Activated CD8-positive, alpha-beta memory T cell treated with anti-CD3 and anti-CD28 coated beads, Interleukin-2, amount 50 U/mL, for 1 hour (primary cell): Measurements from ENCODE around the gene ECM1.

Experiments
- DNase-seq: peaks from one replicate; pipeline ENCODE4 v3.0.0-alpha.2; 2020; ENCODE audit errors: extremely low read depth

The ECM1 gene

DNA sequence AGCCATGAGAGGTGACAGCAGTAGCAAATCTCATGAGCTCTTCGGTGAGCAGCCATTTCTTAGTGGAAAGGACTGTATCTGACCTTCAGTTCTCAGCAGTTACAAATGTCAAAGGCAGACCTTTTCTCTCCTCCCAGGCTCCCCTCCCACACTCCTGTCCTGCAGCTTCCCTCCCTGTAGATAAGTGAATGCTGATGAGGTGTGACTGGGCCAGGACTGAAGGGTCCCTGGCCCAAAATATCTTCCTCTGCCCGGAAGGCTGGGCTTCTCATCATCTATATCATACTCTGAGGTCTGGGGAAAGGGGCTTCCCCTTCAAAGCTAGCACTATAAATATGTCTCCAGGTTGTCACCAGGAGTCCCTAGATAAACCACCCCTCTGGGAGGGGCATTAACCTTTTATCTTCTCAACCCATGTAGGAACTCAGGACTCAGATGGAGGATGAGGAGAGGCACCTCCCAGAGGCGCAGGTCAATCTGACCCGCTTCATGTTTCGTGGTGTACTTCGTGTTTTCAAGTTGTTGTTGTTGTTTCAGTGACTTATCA is 37.6 kb downstream of the ECM1 start:
- no peak for DNase-seq

DNA sequence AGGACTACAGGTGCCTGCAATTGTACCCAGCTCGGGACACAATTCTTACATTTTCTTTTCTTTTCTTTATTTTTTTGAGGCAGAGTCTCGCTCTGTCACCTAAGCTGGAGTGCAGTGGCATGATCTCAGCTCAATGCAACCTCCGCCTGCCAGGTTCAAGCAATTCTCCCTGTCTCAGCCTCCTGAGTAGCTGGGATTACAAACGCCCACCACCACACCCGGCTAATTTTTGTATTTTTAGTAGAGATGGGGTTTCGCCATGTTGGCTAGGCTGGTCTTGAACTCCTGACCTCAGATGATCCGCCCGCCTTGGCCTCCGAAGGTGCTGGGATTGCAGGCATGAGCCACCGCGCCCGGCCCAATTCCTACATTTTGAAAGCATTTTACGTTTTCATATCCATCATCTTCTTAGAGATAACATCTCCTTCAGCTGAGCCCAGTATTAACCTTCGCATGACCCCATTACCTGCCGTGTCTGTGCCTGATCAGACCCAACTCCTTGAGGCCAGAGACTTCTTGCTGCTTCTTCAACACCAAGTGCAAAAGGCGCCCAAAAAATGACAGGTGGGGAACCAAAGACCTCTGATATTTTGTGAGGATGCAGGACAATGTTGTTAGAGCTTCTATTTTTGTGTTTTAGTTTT is 38.5 kb downstream of the ECM1 start:
- DNase-seq: no peak

DNA sequence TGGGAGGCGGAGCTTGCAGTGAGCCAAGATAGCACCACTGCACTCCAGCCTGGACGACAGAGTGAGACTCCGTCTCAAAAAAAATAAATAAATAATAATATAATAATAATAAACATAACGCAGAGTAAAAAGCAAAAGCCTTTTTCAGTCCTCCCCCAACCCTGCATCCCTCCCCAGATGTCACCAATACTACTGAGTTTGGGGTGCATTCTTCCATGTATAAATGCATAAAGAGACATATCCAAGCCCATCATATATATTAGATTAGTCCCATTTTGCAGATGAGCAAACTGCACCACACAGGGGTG is 40.4 kb downstream of the ECM1 start:
- DNase-seq: no peak

DNA sequence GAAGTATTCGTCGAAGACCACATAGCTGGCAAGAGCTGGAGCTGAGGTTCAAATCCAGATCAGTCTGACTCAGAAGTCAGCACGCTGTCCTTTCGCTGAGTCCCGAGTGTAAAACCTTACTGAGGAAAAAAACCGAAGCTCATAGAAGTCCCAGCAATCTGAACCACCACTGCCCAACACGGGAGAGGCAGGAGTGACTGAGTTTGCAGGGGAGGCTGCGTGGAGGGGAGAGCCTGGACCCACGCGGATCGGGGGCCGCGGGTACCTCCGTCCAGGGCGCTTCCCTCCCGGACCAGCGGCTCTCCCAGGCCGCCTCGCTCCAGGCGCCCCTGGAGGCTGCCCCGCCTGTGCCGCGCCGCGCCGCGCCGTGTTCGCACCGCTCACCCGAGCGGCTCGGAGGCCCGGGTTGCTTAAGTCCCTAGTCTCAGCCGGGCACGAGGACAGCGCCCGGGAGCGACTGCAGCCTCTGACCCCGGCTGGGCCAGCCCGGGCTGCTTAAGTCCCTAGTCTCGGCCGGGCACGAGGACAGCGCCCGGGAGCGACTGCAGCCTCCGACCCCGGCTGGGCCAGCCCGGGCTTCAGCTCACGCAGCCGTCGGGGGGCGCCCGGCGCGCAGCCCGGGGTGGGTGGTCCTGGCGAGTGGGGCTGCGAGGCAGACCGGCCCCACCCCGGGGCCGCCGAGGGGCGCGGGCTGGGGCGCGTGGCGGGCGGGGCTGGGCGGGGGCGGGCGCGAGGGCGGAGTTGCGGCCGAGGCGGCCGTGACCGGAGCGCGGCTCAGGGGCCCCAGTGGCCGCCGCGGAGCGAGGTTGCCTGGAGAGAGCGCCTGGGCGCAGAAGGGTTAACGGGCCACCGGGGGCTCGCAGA is 41.0 kb downstream of the ECM1 start, which contains the start of gene ADAMTSL4:
Gene ADAMTSL4 (plus strand): TSS at position 777 of the 864 bp plus-strand sequence. CDS start 2,881 bp downstream, outside the sequence.
- DNase-seq: no peak

DNA sequence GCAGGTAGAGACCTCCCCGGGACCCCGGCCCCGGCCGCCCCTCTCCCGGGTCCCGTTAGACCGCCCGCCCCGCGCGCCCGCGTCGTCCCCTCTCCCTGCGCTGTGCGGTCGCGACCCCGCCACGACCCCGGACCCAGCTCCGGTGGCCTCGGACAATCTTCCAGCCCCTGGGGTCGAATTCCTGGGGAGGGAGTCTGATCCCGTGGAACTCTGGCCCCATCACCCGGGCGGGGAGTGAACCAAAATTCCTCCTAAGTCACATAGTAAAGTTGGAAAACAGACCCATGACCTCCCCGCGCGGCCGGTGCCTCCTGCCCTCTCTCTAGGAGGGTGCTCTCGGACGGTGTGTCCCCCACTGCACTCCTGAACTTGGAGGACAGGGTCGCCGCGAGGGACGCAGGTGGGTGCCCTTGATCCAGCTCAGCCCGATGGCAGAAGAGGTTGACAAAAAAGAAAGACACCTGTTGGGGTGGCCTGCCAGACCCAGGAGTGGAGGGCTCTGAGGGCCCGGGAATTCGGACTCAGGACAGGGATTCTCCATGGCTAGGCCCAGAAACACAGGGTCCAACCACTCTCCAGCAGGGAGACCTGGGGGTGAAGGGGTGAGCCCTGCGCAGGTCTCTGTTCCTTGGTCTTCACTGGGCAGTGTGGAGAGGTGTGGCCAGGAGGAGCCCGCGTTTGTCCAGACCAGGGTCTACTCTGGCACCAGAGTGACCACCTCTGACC is 41.8 kb downstream of the ECM1 start:
- no peak for DNase-seq

DNA sequence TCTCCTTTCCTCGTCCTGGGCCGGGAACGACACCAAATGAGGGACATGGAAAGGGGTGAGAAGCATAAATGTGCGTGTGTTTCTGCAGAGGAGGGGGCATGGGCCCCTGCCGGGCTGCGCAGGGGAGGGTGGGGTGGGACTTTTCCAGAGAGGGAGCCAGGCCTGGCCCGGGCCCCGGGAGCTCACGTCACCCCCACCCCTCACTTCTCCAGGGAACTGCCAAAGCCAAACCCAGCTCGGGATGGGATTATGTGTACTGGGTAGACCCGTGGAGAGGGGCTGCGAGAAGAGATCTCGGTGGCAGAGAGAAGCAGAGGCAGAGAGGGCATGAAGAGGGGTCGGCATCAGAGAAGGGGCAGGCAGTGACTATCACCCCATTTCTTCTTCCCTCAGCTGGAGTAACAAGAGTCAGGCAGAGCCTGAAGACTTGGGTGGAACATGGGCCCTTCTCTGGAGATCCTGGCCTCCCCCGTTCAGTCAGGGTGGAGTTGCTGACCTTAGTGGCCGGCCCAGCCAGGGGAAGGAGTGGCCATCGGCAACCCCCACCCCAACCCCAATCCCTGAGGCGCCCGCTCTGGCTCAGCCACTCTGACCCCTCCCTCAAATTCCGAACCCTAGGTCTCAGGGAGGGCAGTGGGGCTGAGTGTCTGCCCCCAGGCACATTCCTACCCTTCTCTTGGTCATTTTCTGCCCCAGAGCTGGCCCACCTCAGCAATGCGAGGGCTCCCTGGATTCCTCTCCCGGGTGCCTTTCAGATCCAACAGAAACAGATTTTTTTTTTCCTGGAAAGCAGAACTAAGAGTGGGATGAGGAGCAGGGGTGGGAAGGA is 42.5 kb downstream of the ECM1 start:
- no peak for DNase-seq

DNA sequence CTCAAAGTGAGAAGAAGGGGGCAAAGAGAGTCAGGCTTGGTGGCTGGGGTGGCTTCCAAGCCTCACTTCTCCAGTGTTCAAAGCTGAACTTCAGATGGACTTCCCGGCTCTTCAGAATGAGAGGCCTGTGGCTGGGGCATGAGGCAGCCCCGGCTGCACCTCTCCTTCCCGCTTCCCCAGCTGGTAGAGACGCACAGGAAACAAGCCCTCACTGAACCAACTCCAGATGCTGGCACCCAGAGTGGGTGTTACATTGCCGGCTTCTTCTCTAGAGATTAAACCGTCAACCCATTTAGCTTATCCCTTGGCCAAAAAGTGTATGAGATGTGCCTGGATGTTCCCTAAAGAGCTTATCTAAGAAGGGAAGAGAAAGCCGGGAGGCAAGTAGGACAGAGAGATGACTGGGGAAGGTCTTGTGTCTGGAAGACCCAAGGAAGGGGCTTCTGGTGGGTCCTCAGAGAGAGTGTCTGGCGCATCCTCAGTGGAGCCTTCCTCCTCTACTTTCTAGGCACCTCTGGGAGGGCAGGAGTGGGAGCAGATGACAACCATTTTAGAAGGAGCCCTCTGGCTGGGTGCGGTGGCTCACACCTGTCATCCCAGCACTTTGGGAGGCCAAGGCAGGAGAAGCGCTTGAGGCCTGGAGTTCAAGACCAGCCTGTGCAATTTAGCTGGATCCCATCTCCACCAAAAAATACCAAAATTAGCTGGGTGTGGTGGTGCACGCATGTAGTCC is 43.3 kb downstream of the ECM1 start:
- DNase-seq: no peak

DNA sequence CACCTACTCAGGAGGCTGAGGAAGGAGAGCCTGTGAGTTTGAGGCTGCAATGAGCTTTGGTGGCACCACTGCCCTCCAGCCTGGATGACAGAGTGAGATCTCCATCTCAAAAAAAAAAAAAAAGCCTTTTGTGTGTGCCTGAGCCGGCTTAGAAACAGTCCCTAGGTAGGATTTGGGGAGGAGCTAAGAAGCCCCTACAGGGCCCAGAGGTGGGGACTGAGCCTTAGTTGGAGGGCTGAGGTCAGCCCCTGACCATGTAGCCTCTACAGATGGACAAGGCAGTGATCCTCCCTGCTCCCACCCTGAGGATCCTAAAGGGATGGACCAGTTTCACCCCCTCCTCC is 43.8 kb downstream of the ECM1 start:
- DNase-seq: no peak

DNA sequence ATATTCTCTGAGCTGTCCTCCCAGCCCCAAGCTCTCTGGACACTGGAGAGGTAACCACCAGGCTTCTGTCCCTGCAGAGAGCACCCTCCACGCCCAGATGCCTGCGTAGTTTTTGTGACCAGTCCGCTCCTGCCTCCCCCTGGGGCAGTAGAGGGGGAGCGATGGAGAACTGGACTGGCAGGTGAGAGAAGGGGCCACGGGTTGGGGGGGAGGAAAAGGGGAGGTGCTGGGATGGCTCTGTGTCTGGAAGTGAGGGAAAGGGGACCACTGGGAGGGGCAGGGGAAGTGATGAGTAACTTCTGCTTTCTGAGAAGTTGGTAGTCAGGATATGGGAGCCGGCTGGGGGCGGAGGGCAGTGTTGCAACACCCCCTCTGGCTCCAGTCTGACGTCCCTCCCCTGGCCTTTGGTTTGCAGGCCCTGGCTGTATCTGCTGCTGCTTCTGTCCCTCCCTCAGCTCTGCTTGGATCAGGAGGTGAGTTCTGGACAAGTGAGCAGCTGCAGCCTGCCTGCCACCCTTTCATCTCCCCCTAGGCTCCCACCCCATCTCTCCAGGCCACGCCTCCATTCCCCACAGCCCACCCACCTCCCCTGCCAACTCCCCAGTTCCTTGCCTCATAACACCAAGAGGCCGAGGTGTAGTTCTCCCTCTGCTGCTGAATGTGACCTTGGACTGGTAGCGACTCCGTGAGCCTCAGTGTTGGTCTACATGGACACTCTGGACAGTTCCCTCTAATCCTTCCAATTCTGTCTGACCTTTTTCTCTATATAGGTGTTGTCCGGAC is 44.4 kb downstream of the ECM1 start:
- no peak for DNase-seq

DNA sequence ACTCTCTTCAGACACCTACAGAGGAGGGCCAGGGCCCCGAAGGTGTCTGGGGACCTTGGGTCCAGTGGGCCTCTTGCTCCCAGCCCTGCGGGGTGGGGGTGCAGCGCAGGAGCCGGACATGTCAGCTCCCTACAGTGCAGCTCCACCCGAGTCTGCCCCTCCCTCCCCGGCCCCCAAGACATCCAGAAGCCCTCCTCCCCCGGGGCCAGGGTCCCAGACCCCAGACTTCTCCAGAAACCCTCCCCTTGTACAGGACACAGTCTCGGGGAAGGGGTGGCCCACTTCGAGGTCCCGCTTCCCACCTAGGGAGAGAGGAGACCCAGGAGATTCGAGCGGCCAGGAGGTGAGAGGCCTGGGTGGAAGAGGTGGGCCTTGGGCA is 45.0 kb downstream of the ECM1 start:
- DNase-seq: no peak

DNA sequence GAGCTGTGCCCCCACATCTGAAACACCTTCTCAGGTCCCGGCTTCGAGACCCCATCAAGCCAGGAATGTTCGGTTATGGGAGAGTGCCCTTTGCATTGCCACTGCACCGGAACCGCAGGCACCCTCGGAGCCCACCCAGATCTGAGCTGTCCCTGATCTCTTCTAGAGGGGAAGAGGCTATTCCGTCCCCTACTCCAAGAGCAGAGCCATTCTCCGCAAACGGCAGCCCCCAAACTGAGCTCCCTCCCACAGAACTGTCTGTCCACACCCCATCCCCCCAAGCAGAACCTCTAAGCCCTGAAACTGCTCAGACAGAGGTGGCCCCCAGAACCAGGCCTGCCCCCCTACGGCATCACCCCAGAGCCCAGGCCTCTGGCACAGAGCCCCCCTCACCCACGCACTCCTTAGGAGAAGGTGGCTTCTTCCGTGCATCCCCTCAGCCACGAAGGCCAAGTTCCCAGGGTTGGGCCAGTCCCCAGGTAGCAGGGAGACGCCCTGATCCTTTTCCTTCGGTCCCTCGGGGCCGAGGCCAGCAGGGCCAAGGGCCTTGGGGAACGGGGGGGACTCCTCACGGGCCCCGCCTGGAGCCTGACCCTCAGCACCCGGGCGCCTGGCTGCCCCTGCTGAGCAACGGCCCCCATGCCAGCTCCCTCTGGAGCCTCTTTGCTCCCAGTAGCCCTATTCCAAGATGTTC is 45.6 kb downstream of the ECM1 start:
- DNase-seq: no peak

DNA sequence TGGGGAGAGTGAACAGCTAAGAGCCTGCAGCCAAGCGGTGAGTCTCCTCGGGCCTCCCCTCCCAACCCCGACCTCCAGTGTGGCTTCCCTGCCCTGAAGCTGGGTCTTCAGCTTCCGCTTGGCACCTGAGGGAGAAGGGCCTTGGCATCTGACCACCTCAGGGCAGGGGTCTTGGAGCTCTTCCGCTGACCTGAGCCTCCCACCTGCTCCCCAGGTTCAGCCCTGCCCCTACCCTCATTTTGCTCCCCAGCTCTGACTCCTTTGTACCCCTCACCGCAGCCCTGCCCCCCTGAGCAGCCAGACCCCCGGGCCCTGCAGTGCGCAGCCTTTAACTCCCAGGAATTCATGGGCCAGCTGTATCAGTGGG is 46.2 kb downstream of the ECM1 start:
- no peak for DNase-seq

DNA sequence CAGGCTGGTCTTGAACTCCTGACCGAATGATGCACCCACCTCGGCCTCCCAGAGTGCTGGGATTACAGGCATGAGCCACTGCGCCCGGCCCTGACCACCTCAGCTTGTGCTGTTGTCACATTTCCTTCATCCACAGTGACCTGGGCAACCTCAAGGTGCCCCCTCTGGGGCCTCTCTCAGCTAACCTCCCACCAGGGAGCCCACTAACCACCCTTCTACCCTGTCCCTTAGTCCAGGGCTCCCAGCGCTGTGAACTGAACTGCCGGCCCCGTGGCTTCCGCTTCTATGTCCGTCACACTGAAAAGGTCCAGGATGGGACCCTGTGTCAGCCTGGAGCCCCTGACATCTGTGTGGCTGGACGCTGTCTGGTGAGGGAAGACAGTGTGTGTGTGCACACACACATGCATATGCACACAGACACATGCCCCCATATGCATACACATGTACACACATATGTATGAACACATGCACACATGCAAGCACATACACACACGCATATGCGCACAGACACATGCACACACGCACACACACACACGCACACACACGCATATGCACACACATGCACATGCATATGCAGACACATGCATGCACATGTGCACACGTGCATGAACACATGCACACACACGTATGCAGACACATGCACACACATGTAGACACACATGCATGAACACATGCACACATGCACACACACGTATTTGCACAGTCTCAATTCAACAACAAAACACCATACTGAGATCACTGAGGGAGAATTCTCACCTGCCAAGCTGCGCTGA is 47.5 kb downstream of the ECM1 start:
- no peak for DNase-seq

DNA sequence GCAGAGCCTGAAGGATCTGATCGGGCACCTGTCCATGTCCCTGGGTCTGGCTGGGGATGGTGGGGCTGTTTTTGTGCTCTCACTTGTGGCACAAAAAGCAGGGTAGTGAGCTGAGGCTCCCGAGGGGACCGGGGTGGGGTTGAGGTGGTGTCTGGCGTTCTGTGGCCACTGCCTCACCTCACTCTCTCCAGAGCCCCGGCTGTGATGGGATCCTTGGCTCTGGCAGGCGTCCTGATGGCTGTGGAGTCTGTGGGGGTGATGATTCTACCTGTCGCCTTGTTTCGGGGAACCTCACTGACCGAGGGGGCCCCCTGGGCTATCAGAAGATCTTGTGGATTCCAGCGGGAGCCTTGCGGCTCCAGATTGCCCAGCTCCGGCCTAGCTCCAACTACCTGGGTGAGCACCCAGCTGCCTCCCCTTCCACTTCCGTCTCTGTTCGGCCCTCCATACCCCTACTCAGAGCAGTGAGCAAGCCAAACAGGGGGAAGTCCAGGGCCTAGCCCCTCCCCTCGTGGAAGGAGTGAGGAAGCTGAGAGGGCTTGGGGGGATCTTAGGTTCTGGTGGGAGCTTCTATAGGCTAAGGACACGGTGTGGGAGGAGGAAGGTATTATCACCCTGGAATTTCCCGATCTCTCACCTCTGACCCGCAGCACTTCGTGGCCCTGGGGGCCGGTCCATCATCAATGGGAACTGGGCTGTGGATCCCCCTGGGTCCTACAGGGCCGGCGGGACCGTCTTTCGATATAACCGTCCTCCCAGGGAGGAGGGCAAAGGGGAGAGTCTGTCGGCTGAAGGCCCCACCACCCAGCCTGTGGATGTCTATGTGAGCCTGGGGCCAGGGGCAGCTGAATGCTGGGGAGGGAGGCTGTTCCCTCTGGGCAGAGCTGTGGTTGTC is 48.3 kb downstream of the ECM1 start:
- no peak for DNase-seq

DNA sequence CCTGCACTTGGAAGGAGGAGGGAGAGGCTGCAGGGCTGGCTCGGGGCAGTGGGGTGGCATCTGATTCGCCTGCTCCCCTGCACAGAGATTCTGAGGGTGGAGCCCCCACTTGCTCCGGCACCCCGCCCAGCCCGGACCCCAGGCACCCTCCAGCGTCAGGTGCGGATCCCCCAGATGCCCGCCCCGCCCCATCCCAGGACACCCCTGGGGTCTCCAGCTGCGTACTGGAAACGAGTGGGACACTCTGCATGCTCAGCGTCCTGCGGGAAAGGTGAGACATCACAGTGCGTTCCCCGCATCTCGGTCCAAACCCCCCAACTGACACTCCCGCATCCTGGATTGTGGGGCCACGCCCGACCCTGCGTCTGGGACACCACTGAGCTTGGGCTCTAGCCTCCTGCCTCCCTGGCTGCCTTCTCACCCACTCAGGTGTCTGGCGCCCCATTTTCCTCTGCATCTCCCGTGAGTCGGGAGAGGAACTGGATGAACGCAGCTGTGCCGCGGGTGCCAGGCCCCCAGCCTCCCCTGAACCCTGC is 49.2 kb downstream of the ECM1 start:
- no peak for DNase-seq

DNA sequence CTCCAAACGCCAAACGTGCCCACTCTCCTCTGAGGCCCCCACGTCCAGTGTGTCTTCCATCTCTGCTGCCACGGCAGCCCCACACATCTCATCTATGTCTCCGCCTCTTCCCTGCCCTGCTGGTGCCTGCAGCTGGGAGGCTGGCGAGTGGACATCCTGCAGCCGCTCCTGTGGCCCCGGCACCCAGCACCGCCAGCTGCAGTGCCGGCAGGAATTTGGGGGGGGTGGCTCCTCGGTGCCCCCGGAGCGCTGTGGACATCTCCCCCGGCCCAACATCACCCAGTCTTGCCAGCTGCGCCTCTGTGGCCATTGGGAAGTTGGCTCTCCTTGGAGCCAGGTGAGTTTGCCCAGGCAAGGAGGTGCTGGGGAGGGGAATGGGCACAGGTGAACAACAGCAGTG is 49.9 kb downstream of the ECM1 start:
- no peak for DNase-seq

DNA sequence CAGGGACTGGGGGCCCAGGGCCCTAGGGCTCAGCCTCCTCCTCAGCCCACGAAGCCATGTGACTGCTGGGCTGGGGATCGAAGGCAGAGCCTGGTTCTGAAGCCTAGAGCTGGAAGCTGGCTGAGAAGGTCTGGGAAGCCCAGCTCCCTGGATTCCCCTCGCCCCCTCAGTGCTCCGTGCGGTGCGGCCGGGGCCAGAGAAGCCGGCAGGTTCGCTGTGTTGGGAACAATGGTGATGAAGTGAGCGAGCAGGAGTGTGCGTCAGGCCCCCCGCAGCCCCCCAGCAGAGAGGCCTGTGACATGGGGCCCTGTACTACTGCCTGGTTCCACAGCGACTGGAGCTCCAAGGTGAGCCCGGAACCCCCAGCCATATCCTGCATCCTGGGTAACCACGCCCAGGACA is 50.4 kb downstream of the ECM1 start:
- no peak for DNase-seq
